Cortex of kidney (tissue), 1 donor: ENCODE measurements around the gene INTS6.
"Not testable (repeated sequence)": the region's sequence is repeated elsewhere in the genome, so short reads cannot be mapped to it uniquely, and the experiment has no call there.

Experiments used
- DNase-seq: peaks from one replicate; lab custom pipeline; 2025; lab: John Stamatoyannopoulos, UW

INTS6 gene

GRCh38 chr13:51415339-51415738 is 37.5 kb downstream of the INTS6 start:
- not testable (repeated sequence) for DNase-seq

GRCh38 chr13:51412431-51412830 is 40.4 kb downstream of the INTS6 start:
- no peak for DNase-seq

- DNase-seq = no peak
Measured at GRCh38 chr13:51405176-51405575, 47.7 kb downstream of the INTS6 start.

GRCh38 chr13:51397262-51397941 is 55.4 kb downstream of the INTS6 start:
- no peak for DNase-seq

- DNase-seq = no peak
Measured at GRCh38 chr13:51396352-51396751, 56.5 kb downstream of the INTS6 start.

GRCh38 chr13:51394724-51395123 is 58.1 kb downstream of the INTS6 start:
- no peak for DNase-seq

GRCh38 chr13:51385114-51385513 is 67.7 kb downstream of the INTS6 start:
- no peak for DNase-seq

GRCh38 chr13:51380269-51380668 is 72.6 kb downstream of the INTS6 start:
- DNase-seq = no peak

GRCh38 chr13:51373451-51373850 is 79.4 kb downstream of the INTS6 start:
- DNase-seq = no peak

GRCh38 chr13:51371768-51372399 is 81.0 kb downstream of the INTS6 start:
- DNase-seq = no peak

GRCh38 chr13:51370811-51371210 is 82.0 kb downstream of the INTS6 start:
- DNase-seq = no peak

- DNase-seq = no peak
Measured at GRCh38 chr13:51370116-51370515, 82.7 kb downstream of the INTS6 start.

GRCh38 chr13:51364404-51365008 is 88.3 kb downstream of the INTS6 start:
- no peak for DNase-seq

GRCh38 chr13:51363625-51364024 is 89.2 kb downstream of the INTS6 start:
- no peak for DNase-seq

GRCh38 chr13:51361106-51361505 is 91.7 kb downstream of the INTS6 start:
- no peak for DNase-seq

- DNase-seq = no peak
Measured at GRCh38 chr13:51360489-51360888, 92.3 kb downstream of the INTS6 start.

- no peak for DNase-seq
Measured at GRCh38 chr13:51359352-51359751, 93.5 kb downstream of the INTS6 start.

GRCh38 chr13:51357928-51358595 is 94.8 kb downstream of the INTS6 start:
- no peak for DNase-seq

GRCh38 chr13:51355217-51355616 is 97.6 kb downstream of the INTS6 start:
- no peak for DNase-seq

- DNase-seq = no peak
Measured at GRCh38 chr13:51349016-51349415, 103.8 kb downstream of the INTS6 start.

- DNase-seq = no peak
Measured at GRCh38 chr13:51348069-51348967, 104.5 kb downstream of the INTS6 start.

GRCh38 chr13:51347099-51347498 is 105.7 kb downstream of the INTS6 start:
- DNase-seq = no peak
